ENCODE data around the gene ANKRD23. TPM values are rescaled to one million over a fixed set of nuclear protein-coding genes. Genes with fewer than 3 reads are reported as not detected.
"Not testable (repeated sequence)": the region's sequence is repeated elsewhere in the genome, so short reads cannot be mapped to it uniquely, and the experiment has no call there.

Gene ANKRD23
- total RNA-seq, 1 donor from 2014 or later: 0.46 TPM

DNA sequence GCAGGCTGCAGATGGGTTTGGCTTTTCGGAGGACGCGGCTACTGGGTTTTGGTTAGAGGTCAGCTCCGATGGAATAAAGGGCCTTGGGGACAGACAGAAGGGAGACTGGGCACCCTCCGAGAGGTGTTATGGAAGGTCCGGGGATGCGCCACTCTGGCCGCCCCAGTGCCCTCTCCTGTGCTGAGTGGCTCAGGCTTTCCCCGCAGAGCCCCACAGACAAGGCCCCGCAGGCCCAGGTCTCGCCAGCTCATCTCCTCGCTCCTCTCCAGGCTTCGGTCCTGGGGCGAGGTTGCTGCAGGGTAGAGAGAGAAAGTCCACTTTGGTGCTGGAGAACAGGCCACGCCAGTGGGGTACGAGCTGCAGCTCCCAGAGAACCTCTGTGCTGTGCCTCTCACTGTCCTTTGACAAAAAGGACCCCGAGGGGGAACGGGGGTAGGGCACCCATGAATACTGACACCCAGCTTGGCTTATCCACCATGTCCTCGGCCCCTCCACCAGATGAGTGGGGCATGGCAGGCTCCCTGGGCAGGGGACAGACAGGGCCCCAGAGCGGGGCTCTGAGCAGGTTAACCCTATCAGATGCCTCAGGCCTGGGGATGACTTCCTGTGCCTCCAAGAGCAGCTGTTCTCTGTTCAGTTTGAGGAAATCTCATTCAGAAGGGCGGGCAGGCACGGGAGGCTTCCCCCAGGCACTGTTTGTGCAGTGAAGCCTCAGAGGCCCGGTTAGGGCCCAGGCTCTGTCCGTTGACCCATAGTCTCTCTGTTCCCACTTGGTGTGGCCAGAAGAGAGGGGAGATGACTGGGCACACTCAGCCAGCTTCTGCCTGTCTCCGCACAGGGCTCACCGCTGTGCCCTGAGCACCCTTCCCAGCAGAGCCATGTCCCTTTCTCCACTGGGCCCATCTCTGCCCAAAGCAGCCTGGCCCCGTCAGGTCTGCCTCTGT, 43.5 kb downstream of the ANKRD23 start:
- DNase-seq (ENCODE audit: low read depth, low spot score): no peak

DNA sequence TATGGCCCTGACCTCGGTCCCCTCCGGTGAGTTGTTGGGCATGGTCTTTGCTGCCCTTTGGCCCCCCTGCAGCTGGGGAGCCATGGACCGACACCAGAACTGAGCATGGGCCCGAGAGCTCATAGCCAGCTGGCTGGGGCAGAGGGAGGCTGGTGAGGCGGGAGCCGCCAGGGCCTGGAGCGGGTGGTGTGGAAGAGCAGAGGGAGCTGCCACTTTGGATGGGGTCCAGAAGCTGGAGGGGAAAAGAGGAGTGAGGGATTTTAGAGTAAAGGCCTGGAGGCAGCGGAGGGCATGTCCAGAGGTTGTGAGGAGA, 44.2 kb downstream of the ANKRD23 start:
- no peak for DNase-seq (ENCODE audit: low read depth, low spot score)

DNA sequence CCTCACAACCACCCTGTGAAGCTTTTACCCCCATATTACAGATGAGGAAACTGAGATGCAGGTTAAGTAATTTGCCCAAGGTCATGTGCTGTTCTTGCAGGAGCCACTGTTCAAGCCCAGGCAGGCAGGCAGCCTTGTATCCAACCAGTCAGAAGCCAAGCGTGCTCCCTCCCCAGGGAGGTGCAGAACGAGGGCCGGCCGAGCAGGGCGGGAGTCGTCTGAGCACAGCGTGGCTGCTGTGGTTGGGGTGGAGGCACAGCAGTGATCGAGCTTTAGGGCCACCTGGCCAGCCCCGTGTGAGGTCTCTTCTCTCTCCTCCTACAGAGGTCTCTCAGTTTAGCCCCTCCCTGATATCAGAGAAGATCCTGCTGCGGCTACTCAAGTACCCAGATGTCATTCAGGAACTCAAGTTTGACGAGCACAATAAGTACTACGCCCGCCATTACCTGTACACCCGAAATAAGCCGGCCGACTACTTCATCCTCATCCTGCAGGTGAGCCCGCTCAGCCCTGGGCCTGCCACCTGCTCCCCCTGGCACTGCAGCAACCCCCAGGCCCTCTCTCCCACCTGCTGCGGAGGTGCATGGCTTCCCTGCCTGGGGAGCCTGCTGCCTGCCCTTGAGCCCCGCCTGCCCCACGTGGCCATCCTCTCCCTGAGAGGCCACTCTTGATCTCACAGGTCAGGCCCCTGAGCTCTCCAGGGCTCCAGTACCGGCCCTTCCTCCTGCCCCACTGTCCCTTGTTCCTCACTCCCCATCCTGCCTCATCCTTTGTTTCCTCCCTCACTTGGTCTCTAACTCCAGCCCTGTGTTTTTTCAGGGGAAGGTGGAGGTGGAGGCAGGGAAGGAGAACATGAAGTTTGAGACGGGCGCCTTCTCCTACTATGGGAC, 44.8 kb downstream of the ANKRD23 start:
- no peak for DNase-seq (ENCODE audit: low read depth, low spot score)

DNA sequence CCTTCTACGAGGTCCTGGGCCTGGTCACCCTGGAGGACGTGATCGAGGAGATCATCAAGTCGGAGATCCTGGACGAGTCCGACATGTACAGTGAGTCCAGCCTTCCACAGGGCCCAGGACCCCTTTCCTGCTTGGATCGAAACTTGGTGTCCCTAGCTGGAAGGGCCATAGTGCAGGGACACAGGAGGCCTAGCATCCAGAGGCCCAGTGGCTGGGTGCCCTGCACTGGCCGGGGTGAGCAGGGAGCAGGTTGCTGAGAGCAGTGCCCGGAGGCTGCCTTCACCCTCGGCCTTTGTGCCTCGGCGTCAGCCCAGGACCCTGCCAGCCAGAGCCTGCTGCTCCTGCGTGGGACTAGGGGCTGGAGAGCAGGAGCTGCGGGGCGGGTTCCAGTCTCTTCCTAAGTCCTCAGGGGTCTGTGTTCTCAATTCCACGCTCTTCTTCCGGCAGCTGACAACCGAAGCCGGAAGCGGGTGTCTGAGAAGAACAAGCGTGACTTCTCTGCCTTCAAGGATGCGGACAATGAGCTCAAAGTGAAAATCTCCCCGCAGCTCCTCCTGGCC, 46.7 kb downstream of the ANKRD23 start:
- no peak for DNase-seq (ENCODE audit: low read depth, low spot score)

DNA sequence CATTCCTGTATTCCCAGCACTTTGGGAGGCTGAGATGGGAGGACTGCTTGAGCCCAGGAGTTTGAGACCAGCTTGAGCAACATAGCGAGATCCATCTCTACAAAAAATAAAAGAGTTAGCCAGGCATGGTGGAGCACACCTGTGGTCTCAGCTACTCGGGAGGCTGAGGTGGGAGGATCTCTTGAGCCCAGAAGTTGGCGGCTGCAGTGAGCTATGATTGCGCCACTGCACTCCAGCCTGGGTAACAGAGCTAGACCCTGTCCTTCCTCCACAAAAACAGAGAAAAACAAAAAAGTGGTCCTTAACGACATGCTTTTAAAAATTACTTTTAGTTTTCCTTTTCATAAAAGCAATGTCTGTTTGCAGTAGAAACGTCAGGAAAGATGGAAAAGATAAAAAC, 47.3 kb downstream of the ANKRD23 start:
- DNase-seq (ENCODE audit: low read depth, low spot score): not testable (repeated sequence)

DNA sequence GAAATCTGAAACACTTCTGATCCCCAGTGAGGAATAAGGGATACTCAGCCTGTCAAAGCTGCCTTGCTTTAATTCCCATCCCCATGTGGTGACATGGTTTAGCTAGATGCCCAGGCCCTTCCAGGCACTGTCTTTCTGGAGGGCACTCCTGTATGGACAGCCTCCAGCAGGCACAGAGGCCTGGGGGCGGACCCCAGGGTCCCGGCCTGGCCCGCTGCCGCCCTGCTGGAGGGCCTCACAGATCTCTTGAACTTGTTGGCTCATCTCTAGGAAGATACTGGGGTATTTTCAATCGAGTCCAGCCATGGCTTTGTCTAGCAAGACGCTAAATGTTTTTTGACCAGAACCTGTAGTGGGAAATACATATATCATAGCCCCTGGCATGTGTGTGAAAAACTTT, 48.7 kb downstream of the ANKRD23 start:
- no peak for DNase-seq (ENCODE audit: low read depth, low spot score)

DNA sequence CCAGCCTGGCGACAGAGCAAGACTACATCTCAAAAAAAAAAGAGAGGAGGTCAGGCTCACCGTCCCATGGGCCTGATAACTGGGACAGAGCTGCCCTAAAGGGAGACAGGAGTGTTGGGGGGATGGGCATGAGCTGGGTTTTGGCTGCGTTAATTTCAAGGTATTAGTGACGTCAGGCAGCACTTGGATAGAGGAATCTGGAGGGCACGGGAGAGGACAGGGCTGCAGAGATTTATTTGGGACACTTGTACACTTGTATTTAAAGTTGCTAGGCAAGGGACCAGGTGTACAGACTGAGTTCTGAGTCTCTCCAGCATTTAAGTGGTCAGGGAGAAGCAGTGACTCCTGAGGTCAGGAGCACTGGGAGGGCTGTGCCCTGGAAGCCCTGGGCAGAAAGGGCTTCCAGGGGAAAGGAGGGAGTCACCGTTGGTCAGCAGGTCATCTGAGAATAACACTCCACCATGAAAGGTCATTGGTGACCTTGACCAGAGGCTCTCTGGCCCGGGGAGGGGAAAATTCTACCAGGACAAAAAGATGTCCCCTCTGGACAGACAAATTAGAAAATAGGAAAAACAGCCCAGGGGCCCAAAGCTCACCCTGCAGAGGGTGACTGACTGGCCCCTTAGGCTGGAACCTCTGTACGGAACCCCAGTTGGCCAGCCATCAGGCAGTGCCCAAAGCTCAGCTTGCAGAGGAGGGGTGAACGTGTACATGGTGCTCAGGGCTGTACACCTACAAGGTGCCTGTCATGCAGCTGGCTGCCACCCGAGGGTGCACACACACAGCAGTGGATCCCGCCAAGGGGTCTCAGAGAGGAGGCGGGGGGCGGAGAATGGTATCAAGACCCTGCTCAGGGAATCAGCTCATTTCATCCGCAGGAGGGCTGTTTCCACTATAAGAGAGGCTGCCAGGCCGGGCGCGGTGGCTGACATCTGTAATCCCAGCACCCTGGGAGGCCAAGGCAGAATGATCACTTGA, 50.8 kb downstream of the ANKRD23 start:
- DNase-seq (ENCODE audit: low read depth, low spot score): no peak

DNA sequence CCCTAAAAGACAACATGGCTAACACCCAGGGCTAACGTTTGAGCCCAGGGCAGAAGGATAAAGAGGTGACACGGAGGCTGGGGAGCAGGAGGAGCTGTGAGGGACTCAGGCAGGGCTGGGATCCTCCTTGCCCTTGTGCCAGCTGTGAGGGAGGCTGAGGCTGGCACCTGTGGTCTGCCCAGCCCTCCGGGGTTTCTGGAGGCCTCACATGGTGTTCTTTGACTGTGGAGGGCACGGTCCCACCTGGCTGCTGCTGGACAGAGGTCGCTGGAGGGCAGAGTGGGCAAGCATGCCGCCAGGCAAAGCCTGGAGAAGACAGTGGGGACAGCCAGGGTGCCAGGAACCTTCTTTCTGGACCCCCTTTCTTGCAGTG, 54.6 kb downstream of the ANKRD23 start:
- no peak for DNase-seq (ENCODE audit: low read depth, low spot score)

DNA sequence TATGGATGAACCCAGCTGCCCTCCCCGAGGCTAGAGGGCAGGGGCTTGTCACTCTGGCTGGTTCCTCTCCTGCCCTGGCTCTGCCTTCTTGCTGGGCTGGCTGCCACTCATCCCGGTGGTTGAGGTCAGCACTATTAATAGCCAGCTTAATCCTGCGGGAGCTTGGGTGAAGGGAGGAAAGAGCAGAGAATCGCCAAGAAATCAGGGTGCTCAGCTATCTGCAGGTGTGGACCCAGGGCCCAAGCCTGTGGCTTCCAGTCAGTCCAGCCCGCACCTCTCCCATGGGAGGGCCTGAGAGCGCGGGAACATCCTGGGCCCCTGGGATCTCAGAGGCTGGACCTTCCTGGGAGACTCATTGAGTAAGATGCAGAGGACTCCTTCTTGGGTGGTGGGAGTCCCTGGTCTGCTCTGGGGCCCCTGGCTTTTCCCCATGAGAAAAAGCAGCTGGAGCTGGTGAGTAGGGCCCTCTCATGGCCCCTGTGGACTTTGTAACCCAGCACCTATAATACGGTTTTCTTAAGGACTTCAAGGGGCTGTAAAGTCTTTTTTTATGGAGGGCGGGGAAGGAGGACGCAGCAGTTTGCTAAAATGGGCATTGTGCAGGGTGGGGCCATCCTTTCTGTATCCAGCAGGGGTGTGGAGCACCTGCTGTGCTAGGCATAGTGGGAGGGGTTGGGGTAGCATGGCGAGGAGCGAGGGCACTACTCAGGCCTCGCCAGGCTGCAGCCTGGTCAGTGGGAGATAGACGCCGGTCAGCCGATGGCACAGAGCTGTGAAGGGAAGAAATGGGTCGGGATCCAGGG, 55.2 kb downstream of the ANKRD23 start:
- no peak for DNase-seq (ENCODE audit: low read depth, low spot score)

Other genes with a start within 250 kb of the ANKRD23 start
- 24.7 and 34.4 TPM in 2 replicates for gene KANSL3, start 205.7 kb downstream of the ANKRD23 start, total RNA-seq
- 0.11 TPM in 1 of 2 replicates, not detected in the other for gene FER1L5, start 201.3 kb downstream of the ANKRD23 start, total RNA-seq
- 15.3 and 37.4 TPM in 2 replicates for gene LMAN2L, start 104.0 kb downstream of the ANKRD23 start, total RNA-seq
- gene CNNM4, start 83.1 kb downstream of the ANKRD23 start, total RNA-seq: 2.4 and 4.0 TPM in 2 replicates
- 8.4 and 11.8 TPM in 2 replicates for gene CNNM3, start 27.8 kb downstream of the ANKRD23 start, total RNA-seq
- gene ANKRD39, start 14.0 kb upstream of the ANKRD23 start, total RNA-seq: 8.0 and 9.8 TPM in 2 replicates
- 17.2 and 19.4 TPM in 2 replicates for gene SEMA4C, start 26.1 kb upstream of the ANKRD23 start, total RNA-seq
- not detected in 2 replicates for gene FAM178B, start 142.6 kb upstream of the ANKRD23 start, total RNA-seq